DMS79 treated with DMSO at 0.1 percent for 48 hours (cell line): ENCODE data around the gene CARS1.
A peak's percentile ranks its signal among the peaks of the same experiment; 100 is the strongest.

Experiments used
- DNase-seq: peaks from one replicate; lab custom pipeline; 2025; lab: John Stamatoyannopoulos, UW

Gene CARS1

DNA sequence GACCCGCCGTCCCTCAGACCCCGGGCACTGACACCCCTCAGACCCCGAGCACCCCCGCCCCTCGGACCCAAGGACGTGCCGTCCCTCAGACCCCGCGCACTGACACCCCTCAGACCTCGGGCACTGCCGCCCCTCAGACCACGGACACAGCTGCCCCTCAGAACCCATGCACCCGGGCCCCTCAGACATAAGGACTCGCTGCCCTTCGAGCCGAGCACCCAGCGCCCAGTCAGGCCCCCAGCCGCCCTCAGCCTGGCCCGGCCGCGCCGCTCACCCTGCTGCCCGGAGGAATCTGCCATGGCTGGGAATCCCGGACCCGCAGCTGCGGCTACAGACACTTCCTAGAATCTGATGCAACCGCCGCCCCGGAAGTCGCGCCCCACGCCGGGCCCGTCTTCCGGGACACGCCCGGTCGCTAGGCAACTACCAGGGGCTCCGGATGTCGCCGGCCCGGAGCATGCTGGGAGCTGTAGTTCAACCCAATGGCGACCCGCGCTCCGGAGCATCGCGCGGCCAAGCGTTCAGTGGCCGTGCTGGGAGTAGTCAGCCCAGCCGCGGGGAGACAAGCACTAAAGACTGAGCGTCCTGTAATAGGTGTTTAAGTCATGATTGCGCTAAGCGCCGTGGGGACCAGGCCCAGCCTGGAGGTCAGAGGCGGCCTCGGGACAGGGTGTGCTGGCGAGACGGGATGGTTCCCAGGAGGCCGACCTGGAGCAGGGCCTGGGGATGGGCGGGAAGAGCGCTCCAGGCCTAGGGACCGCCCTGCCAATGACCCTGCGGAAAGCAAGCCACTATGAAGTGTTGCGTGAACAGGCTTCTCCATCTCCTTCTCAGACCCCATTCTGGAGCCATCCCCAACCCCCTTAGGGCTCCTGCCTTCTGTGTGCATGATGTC lies at the start of gene CARS1:
Gene CARS1, minus strand, starts transcription at position 355 of the 895 bp plus-strand sequence. Its CDS starts 56 bp downstream, at position 299.
- DNase-seq: peak; percentile 67

DNA sequence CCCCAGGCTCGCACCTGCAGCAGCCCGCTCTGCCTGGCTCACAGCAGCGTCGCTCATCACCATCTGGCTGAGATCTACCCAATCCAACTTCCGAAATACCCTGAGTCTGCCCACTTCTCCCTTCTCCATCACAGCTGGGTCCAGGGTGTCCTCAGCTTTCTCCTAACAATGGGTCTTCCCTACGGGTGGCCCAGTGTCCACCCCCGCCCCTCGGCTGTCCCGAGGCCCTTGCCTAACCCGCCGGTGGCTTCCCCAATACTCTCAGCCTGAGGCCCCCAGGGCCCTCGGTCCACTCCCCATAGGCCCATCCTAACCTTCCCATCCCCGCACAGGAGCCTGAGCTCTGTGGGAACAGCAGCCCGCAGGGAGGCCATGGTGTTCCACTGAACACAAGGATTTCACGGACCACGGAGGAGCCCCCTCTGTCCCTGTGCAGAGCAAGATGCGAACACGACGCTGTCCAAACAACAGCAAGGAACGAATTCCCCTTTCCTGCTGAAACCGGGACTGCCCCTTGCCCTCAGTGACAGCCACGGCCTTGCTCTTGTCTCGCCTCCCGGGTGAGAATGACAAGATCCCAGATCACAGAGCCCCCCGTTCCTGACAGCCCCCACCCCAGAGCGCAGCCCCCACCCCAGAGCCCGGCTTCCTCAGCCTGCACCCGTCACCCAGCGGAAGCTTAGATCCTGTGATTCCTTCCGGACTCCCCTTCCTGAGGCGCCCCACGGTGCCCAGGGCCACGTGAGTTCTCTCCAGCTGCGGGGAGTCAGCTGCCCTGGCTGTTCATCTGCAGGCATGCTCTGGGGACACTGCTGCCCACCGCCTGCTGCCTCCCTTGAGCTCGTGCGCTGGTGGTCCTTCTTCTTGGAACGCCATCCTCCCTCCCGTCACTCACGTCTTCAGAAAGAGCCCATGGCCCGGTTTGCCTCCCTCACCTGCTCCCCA lies 48.8 kb upstream of the CARS1 start:
- no peak for DNase-seq

DNA sequence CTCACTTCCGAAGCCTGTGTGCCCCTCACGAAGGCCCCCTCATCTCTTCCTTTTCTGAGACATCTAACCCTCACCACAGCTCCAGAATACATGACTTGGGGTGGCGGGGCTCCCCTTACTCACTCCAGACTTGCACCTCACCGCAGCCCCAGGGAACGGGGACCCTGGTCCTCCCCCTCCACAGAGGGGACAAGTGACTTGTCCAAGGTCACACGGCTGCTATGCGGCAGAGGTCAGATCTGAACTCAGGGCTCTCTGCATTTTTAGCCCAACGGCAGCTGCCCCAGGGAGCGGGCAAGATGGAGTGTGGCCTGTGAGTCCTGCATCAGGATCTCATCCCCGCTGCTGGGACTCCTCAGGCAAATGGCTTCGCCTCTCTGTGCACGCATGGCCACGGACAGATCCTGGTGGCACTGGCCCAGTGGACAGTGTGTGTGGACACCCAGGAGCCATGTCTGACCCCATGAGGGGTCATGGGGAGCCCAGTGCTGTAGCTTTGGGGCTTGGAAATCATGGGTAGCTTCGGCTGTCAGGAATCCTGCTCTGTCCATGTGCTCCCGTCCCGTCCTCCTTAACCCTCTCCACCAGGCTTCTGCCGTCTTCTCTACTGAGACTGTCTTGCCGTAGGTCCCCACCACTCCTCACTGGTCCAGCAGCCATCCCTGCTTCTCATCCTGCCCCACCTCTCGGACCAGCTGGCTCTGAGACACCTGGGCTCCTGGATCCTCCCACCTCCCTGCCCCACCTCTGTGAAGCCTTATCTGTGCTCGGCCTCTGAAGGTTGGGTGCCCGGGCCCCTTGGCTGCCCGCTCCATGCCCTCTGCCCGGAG lies 48.0 kb upstream of the CARS1 start:
- DNase-seq: no peak

DNA sequence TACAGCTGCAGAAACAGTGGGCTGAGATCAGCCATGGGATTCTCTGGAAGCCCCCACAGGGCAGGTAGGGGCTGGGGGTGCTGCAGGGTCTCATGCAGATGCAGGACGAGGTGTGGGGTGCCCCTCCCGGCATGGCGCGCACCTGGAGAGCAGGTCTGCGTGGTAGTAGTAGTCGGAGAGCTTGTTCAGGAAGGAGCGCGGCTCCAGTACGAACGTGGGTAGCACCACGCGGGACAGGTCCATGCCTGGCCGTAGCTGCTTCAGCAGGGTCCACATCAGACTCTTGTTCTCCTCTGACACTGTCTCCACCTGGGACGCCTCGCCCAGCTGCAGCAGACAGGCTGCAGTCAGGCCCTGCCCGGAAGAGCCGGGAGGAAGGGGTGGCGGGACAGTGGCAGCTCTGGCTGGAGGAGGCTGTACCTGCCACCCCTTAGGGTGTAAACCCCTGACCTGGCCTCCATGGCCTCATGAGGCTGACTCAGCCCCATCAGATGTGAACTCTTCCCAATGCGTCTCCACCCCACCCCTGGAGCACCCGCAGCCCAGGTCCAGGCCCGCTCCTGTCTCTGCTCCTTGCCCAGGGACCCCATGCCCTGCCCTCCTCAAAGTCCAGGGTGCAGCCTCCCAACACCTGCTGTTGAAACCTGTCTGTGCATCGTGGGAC lies 47.0 kb upstream of the CARS1 start:
- DNase-seq: no peak

DNA sequence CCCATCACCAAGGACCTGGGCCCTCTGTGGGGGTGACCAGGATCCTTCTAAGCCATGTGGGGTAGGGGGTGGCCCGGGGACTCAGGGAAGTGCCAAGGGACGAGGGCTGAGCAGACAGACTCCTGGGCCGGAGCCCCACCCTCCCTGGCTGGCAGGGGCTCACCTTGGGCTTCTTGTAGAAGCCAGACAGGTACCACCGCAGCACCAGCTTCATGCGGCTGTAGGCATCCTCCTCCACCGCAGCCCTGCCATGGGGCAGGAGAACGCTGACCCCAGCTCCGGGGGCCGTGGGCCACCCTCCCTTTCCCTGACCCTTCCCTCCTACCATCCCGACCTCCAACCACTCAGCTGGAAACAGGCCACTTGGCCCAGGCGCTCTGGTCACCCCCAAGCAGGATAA lies 45.9 kb upstream of the CARS1 start:
- no peak for DNase-seq

DNA sequence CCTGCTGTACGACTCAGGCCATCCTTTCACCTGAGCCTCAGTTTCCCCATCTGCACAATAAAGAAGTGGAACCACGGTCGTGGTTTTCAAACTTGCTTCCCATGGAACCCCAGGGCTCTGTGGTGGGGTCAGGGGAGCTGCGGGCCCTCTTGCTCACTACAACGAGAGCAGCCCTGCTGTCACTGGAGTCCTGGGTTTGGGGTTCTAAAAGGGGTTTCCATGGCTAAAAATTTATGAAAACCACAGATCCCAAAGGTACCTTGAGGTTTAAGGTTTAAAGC lies 45.4 kb upstream of the CARS1 start:
- DNase-seq: no peak

DNA sequence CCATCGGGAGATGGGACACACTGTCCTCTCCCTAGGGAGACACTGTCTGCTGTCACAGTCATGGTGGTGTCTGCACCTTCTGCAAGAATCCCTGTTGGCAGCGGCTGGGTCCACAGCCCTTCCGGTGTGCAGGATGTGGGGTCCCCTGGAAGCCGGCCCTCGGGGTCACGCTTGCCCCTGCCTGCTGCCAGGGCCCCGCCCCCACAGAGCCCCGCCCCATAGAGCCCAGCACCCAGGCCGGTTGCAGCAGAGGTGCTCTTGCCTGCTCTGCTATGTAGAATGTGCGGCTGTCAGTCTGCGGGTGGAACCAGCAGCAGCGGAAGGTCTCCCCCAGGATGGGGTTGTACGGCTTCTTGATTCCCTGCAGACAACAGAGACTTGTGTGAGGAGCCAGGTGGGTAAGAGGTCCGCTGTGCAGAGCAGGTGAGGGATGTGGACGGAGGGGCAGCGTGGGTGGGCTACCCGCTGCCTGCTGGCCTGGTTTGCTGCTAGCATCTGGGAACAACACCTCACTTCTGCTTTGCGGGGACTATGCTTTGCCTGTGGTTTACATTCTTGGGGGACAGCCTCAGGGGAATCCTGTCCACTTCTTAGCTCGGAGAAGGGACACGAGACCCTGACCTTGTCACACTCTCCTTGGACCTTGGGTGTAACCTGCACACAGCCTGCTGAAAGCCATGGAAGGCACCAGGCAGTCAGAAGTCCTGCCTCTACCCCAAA lies 44.9 kb upstream of the CARS1 start:
- no peak for DNase-seq

DNA sequence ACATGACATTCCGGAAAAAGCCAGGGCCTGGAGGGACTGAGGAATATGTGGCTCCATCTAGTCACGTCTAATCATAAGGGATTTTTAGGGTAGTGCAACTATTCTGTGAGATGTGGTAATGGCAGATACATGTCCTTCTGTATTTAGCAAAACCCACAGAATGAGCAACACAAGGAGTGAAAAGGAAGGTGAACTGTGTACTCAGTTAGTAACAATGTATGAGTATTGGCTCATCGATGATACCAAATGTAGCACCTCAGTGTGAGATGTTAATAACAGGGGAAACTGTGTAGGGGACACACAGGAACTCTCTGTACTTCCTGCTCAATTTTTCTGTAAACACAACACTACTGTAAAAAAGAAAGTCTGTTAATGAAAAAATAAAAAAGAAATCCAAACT lies 42.0 kb upstream of the CARS1 start:
- DNase-seq: no peak

DNA sequence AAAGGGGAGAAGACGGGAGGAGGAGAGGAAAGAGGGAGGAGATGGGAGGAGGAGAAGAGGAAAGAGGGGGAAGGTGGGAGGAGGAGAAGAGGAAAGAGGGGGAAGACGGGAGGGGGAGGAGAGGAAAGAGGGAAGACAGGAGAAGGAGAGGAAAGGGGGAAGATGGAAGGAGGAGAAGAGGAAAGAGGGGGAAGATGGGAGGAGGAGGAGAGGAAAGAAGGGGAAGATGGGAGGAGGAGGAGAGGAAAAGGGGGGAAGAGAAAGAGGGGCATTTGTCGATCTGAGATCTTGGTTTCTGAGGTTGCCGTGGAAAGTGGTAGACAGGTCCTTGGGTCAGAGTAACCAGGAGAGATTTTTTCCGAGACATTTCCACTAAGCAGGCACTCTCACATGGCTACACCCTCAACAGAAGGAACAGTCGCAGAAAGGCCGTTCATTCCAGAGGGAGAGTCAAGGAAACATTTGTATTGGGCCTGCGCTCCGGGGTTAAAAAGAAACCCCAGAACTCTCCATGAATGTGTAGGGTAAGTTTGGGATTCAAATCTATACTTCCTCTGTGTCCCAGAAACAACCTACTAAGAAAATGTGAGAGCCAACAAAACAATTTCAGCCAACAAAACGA lies 39.8 kb upstream of the CARS1 start:
- DNase-seq: no peak

DNA sequence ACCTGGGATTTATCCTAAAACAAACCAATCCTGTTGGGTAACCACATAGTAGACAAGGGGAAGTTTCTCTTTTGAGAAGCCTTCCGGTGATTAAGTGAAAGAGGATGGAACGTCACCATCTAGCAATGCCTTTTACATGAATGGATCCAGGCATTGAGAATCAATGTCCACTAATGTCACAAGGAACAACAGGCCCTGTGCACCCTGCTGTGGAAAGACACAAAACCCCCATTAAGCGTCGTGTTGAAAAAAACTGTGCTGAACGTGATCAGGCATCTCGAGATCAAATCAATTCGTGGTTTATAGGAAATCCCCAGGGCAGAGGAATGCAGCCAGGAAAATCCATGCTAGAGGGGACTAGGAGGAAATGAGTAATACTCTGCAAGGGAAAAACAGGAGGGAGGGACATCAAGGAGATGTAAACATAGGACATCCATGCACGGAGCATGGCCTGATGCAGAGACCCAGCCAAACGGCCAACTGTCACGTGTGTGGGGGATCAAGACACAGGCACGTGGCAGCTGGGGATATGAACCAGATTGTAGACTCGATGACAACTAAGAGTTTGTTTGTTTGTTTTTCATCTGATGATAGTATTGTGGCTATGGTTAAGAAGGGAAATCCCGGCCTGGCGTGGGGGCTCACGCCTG lies 38.6 kb upstream of the CARS1 start:
- no peak for DNase-seq

DNA sequence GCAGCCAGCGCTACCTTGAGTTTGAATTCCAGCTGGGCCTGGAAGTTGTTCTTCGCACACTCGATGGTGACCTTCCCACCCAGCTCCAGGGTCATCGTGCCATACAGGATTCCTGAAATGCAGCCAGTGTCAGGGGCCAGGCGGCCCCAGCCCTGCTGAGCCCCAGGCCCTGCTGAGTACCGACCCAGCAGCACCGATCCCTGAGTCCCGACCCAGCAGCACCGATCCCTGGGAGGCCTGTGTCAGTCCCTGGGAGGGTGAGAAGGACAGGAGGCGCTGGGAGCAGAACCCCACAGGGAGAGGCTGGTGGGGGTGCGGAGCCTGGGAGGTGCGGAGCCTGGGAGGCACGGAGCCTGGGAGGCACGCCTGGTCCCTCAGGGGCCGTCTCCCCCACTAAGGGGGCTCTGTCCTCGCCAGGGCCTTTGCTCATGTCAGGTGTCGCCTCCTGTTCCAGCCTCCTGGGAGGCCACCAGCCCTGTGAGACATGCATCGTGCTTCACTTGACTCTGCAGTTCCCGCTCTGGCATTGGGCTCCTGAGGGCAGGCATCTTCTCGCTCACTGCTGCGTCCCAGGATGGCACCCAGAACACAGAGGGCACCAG lies 37.1 kb upstream of the CARS1 start:
- DNase-seq: no peak

DNA sequence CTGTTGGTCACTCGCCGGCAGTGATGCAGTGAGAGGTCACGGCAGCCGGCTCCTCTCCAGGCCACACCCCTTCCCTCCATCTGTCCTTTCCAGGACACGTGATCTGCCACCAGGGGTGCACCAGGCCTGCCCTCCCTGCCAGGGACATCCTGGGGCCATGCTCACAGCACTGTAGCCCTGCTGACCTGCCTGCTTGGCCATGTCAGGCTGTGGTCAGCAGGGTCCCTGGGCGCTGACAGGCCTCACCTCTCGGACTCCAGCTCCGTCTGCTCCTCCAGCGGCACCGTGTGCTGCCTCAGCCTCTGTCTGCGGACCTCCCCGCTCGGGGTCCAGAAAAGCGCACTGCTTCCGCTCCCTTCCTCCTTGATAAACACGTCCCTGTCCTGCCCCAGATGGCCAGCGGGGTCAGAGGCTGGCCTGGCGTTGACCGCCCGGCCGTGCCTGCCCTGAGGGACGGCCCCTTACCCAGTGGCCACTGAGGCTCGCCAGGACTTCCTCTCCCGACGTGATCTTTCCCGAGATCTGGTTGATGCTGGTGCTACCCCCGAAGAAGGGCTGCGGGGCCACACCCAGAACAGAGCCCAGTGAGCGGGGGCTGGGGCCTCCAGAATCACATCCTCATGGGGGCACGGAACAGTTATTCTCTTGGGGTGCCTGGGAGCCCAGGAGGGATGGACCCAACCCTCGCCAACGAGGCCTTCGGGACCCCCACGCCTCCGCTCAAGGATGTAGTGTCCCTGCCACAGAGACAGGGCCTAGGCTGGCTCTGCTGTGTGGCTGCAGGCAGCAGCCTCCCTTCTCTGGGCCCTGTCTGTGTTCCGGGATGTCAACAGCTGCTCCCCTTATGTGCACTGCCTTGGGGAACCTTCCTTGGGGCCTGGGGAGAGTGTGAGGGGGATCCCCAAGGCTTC lies 36.3 kb upstream of the CARS1 start:
- DNase-seq: no peak

DNA sequence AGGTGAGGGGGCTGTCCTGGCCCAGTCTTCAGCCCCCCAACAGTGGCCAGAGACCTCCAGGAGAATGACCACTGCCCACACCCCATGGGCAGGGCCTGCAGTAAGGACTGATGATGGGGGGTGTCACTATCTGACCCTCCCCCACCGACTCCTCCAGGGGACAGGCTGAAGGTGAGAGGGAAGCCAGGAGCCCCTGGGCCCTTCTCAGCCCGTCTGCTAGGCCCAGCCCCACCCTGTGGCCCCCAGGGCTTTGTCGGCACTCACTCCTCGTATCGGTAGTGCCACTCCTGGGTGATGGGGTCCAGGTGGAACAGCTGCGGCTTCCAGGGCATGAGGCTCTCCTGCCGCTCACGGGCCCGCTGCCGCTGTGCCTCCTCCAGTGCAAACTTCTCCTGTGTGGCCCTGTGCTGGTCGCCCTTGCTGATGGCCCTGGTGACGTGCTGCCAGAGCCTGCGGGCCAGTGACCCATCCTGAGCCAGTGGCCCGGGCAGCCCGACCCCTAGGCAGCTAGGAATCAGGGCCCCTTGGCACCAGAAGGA lies 35.4 kb upstream of the CARS1 start:
- no peak for DNase-seq

DNA sequence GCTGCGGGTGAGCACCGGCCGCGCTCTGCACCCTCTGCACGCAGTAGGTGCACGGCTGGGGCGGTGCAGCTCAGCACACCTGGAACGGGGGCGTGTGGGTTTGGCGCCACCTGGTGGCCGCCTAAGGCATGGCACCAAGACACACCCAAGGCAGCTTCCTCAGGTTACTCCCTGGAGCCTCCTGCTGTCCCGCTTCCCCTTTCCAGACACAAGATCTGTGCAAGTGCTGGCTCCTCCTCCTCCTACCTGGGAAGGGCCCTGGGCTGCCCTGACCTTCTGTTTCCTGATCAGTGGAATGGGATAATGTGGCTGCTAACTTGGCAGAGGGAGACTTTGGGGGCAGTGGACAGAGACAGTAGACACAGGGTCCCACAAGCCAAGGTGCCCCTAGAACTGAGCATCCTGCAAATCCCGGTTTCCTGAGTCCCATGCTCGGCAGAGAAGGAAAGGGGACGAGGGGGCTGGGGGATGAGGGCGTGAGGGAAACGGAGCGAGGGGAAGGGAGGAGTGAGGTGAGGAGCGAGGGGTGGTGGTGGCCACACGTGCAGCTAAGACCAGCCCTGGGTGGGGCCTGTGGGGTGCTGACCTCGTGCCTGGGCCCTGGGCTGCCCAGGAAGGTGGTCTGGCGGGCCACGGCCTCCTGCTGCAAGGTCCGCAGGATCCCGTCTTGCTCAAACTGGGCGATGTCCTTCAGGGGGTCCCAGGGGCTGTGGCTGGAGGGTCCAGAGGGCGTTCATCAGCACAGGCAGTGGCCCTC lies 34.8 kb upstream of the CARS1 start:
- peak; percentile 3 for DNase-seq

DNA sequence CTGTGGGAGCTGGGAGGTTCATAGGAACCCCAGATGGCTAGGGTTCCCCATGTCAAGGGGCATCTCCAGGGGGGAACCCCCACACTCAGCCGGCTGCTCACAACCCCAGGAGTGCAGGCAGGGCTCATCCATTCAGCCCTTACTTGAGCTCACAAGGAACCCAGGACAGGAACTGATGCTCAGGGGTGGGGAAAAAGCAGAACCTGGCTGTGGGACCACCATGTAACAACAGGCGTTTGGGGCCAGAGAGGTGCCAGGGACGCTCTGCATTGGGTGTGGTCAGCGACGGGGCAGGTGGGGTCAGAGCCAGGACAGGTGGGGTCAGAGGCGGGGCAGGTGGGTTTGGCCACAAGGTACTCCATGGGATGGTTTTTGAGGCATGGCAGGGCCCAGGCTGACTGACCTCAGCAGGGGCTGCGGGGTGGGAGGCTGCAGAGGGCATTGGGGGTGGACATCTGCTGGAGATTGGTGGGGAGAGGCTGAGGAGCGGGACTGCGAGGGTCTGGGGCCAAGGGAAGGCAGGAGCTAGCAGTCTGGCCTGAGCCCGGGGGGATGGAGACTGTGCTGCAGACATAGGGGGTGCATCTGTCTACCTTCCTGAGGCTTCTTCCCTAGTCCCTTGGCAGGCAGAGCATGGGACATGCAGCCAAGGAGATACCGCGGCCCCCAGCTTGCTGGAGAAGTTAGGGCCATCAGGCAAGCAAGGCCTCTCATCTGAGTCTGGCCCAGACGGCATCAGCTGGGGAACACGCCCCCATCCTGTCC lies 34.0 kb upstream of the CARS1 start:
- no peak for DNase-seq

DNA sequence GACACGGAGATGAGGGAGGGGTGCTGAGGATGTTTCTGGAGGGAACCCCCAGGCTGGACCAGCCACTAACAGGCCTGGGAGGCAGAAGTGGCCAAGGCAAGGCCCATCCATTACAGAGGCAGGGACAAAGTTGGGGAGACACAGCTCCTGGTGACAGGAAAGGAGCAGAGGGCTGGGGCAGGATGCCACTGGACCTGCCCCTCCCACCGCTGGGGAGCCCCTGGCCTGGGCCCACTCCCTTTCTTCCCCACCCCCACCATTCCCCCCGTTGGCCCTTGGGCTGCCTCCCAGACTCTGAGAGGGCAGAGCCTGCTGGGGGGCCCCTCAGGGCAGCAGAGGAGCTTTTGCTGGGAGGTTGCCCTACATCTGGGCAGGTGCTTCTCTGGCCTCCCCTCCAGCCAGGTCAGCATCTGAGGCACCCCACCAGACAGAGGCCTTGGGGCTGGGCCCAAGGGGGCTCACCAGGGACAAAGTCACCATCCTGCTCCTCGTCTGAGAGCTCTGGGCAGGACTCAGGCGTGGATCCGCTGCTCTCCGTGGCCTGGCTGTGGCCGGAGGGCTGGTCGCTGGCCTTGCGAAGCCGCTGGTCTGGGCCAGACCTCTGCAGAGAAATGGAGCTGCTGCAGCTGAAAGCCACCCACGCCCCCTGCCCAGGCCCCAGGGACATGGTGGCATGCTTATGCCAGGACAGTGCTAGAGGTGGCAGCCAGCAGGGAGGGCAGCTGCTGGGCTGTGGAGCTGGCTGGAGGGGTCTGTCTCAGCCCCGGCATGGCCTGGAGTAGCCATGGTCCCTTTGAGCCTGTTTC lies 33.1 kb upstream of the CARS1 start:
- no peak for DNase-seq
